GM12892 (cell line): ENCODE data around the gene KLHL17.

Experiments used
- POLR2A ChIP-seq: IDR thresholded peaks from 2 replicates; pipeline ENCODE4 v1.6.1; 2011; ENCODE audit warnings: low read depth, low read length, control low read depth
- POLR2AphosphoS5 ChIP-seq: IDR thresholded peaks from 2 replicates; pipeline ENCODE4 v1.6.1; 2011; ENCODE audit warnings: low read depth, low read length, control low read depth
- TAF1 ChIP-seq: IDR thresholded peaks from 2 replicates; pipeline ENCODE4 v1.6.1; 2011; ENCODE audit warnings: low read depth, mild to moderate bottlenecking, control low read depth, low read length, borderline replicate concordance

DNA sequence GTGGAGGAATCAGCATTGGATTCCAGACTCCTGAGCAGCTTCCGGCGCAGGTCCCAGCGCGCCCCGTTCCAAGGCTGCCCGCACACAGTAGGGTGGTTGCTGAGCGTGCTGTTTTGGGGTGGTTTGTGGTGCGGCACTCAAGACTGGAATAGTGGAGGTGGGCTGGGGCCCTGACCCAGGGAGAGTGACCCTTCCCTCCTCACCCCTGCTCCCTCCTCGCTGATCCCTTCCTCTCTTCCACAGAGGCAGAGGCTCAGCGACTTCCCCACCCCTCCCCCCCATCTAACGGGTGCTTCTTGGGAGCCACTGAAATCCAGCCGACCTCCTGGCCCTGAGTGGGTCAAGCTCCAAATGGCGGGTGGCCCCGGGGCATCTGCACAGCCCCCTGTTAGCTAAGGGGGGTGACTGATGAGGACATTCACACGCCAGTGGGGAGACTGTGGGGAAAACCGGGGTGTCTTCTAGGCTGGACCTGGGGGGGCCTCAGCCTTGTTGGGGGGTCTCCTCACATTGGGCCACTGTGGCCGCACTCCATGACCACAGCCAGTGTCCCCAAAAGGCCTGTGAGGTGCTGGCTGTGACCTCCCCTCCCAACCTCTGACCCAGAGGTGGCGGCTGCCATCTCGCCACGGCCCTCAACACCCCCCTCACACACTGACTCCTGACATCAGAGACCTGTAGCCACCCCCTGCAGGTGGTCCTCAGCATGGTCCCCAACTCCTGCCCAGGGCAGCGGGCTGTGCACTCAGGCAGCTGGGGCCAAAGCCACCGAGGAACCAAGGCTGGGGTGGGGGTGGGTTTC, 43.4 kb downstream of the KLHL17 start:
- TF ChIP-seq POLR2AphosphoS5 (no peak), POLR2A (no peak), TAF1 (no peak)
